HG02623 (cell line): ENCODE results near the gene UBAC1.

Source experiments
- ATAC-seq: cut with Tn5 transposase; IDR thresholded peaks from one replicate; pipeline ENCODE4 v1.9.1; 2021; ENCODE audit warnings: moderate library complexity; ENCODE audit not compliant: unreplicated experiment

UBAC1 gene

GRCh38 chr9:135993765-135994500 lies 32.8 kb upstream of the UBAC1 start:
- no peak for ATAC-seq

- ATAC-seq: no peak
These were observed 32.2 kb upstream of the UBAC1 start for GRCh38 chr9:135993409-135993742.

GRCh38 chr9:135992486-135993408 lies 31.6 kb upstream of the UBAC1 start:
- no peak for ATAC-seq

GRCh38 chr9:135991771-135992170 lies 30.6 kb upstream of the UBAC1 start:
- no peak for ATAC-seq

GRCh38 chr9:135990468-135991429 lies 29.6 kb upstream of the UBAC1 start:
- no peak for ATAC-seq

- no peak for ATAC-seq
These were observed 28.7 kb upstream of the UBAC1 start for GRCh38 chr9:135989722-135990467.

GRCh38 chr9:135989157-135989556 lies 28.0 kb upstream of the UBAC1 start:
- ATAC-seq: no peak

GRCh38 chr9:135988493-135988892 lies 27.3 kb upstream of the UBAC1 start:
- ATAC-seq: no peak

- no peak for ATAC-seq
These were observed 26.7 kb upstream of the UBAC1 start for GRCh38 chr9:135987838-135988404.

GRCh38 chr9:135986605-135987004 lies 25.4 kb upstream of the UBAC1 start:
- no peak for ATAC-seq

GRCh38 chr9:135985889-135986288 lies 24.7 kb upstream of the UBAC1 start:
- ATAC-seq: no peak

- ATAC-seq: no peak
These were observed 24.2 kb upstream of the UBAC1 start for GRCh38 chr9:135985459-135985774.

GRCh38 chr9:135984072-135984710 lies 23.0 kb upstream of the UBAC1 start:
- ATAC-seq: no peak

GRCh38 chr9:135983208-135984071 lies 22.3 kb upstream of the UBAC1 start:
- no peak for ATAC-seq

- ATAC-seq: no peak
These were observed 21.5 kb upstream of the UBAC1 start for GRCh38 chr9:135982499-135983207.

GRCh38 chr9:135980926-135981630 lies 19.9 kb upstream of the UBAC1 start:
- no peak for ATAC-seq

GRCh38 chr9:135979547-135980166 lies 18.5 kb upstream of the UBAC1 start:
- no peak for ATAC-seq
